HG03565 (cell line): ENCODE measurements around the gene SRC.

Experiments
- ATAC-seq: cut with Tn5 transposase; IDR thresholded peaks from one replicate; pipeline ENCODE4 v1.9.1; 2021; ENCODE audit warnings: mild to moderate bottlenecking, moderate library complexity; ENCODE audit not compliant: unreplicated experiment

Gene SRC

GRCh38 chr20:37445041-37445440, 99.1 kb downstream of the SRC start:
- no peak for ATAC-seq

- ATAC-seq: no peak
Measured at GRCh38 chr20:37446286-37447032, 100.5 kb downstream of the SRC start.

GRCh38 chr20:37447688-37448087, 101.7 kb downstream of the SRC start:
- ATAC-seq: no peak

- no peak for ATAC-seq
Measured at GRCh38 chr20:37449276-37449675, 103.3 kb downstream of the SRC start.

- no peak for ATAC-seq
Measured at GRCh38 chr20:37450344-37450743, 104.4 kb downstream of the SRC start.

GRCh38 chr20:37451616-37452015, 105.7 kb downstream of the SRC start:
- no peak for ATAC-seq

- no peak for ATAC-seq
Measured at GRCh38 chr20:37452236-37452635, 106.3 kb downstream of the SRC start.

GRCh38 chr20:37453288-37453687, 107.3 kb downstream of the SRC start:
- no peak for ATAC-seq

- no peak for ATAC-seq
Measured at GRCh38 chr20:37453836-37454235, 107.9 kb downstream of the SRC start.

- ATAC-seq: no peak
Measured at GRCh38 chr20:37454636-37455385, 108.9 kb downstream of the SRC start.
